GM12891 (cell line): ENCODE measurements around the gene CENPE.

Source experiments
- DNase-seq: peaks from one replicate; pipeline ENCODE4 v3.0.0; 2011; ENCODE audit warnings: low spot score; ENCODE audit not compliant: insufficient read length
- FAIRE-seq: peaks from 2 replicates; lab custom pipeline; 2011; peaks lifted over from hg19 to GRCh38; lab: Jason Lieb, UNC
- PAX5 ChIP-seq: IDR thresholded peaks from 2 replicates; pipeline ENCODE4 v1.6.1; 2011; ENCODE audit warnings: low read length, moderate library complexity, mild to moderate bottlenecking; ENCODE audit not compliant: insufficient read depth, severe bottlenecking
- POLR2A ChIP-seq: IDR thresholded peaks from 2 replicates; pipeline ENCODE4 v1.6.1; 2011; ENCODE audit warnings: low read depth, low read length, control low read depth
- POLR2AphosphoS5 ChIP-seq: IDR thresholded peaks from 2 replicates; pipeline ENCODE4 v1.6.1; 2011; ENCODE audit warnings: low read depth, low read length, control low read depth
- POU2F2 ChIP-seq: IDR thresholded peaks from 2 replicates; pipeline ENCODE4 v1.6.1; 2011; ENCODE audit warnings: low read depth, mild to moderate bottlenecking, control low read depth, low read length, moderate library complexity
- SPI1 ChIP-seq: IDR thresholded peaks from 2 replicates; pipeline ENCODE4 v1.6.1; 2011; ENCODE audit warnings: low read depth, low read length, control low read depth
- TAF1 ChIP-seq: IDR thresholded peaks from 2 replicates; pipeline ENCODE4 v1.6.1; 2011; ENCODE audit warnings: low read depth, low read length, control low read depth

Gene CENPE

DNA sequence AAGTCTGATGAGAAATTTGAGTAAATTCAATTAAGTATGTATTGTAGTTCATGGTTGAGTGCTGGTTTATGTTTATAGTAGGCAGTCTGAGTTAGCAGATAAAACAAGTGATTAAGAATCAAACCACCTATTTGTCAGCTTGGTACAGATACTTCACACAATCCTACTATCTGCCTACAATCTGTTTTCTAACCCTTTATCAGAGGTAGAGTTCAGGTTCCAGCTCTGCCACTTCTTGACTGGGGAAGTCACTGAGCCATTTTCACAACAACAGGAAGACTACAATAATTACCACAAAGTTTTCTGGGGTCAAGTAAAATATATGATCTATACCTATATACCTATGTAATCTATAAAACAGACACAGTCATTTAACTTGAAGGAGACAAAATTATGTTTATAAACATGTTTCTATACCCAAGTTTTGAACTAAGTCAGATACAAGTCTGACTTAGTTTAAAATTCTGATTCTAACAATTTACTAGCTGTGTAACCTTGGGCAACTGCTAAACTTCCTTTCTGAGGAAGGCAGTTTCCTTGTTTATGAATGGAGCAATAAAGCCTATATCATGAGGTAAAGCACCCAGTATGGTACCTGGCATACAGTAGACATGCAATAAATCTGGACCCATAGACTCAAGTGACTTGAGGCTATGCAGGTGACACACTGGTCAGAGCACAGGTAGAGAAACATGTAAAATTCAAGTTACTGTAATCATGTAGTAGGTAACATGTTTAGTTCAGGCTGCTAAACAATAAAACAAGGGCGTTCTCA lies 61.3 kb downstream of the CENPE start:
- FAIRE-seq (no peak), DNase-seq (no peak)
- TF ChIP-seq POLR2AphosphoS5 (no peak), PAX5 (no peak), POU2F2 (no peak), POLR2A (no peak), TAF1 (no peak), SPI1 (no peak)

DNA sequence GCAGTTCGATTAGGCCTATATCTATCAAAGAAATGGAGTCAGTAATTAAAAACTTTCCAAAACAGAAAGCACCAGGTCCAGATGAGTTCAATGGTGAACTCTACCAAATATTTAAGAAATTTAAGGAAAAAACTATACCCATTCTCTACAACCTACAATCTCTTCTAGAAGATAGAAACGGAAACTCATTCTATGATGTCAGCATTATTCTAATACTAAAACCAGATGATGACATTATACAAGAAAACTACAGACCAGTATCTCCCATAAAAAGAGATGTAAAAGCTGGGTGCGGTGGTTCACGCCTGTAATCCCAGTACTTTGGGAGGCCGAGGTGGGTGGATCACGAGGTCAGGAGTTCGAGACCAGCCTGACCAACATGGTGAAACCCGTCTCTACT lies 69.0 kb downstream of the CENPE start:
- TF ChIP-seq SPI1 (no peak), POLR2AphosphoS5 (no peak), TAF1 (no peak), PAX5 (no peak), POU2F2 (no peak), POLR2A (no peak)
- DNase-seq = no peak
- FAIRE-seq = no peak

DNA sequence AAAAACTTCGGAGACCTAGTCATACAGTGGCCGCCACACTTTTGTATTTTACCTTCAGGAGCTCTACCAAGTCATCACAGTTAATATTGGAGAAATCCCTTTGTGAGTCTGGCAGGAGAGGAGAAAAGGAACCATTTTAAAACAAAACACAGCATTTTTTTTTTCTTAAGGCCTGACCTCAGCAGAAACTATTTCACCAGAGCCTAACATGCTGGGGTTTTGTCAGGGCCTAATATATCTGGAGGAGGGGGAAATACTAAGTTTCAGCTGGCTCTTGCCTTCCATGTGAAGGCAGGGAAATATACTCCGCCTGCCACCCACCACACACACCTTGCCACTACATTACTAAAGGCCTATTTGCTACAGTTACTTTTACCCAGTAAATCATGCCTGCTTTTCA lies 72.0 kb downstream of the CENPE start:
- DNase-seq (no peak), FAIRE-seq (no peak)
- TF ChIP-seq POU2F2 = no peak
- TF ChIP-seq POLR2AphosphoS5 = no peak
- TF ChIP-seq TAF1 = no peak
- TF ChIP-seq POLR2A = no peak
- TF ChIP-seq SPI1 = no peak
- TF ChIP-seq PAX5 = no peak

DNA sequence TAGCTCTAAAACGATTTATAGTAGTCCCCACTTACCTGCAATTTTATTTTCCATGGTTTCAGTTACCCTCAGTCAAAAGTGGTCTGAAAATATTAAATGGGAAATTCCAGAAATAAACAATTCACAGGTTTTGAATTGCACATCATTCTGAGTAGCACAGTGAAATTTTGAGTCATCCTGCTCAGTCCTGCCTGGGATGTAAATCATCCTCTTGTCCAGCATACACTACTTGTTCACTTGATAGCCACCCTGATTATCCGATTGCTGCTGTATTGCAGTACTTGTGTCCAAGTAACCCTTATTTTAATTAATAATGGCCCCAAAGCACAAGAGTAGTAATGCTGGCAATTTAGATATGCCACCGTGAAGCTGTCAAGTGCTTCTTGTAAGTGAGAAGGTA lies 75.0 kb downstream of the CENPE start:
- TF ChIP-seq POU2F2 (no peak), POLR2AphosphoS5 (no peak), TAF1 (no peak), PAX5 (no peak), SPI1 (no peak), POLR2A (no peak)
- DNase-seq = no peak
- no peak for FAIRE-seq

DNA sequence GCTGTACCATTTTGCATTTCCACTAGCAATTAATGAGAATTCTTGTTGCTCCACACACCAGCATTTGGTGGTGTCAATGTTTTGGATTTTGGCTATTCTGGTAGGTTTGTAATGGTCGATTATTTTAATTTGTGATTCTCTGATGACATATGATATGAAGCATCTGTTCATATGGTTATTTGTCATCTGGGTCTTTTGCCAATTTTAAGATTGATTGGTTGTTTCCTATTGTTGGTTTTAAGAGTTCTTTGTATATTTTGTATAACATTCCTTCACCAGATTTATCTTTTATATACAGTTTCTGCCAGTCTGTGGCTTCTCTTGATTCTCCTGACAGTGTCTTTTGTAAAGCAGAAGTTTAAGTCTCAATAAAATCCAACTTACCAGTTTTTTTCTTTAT lies 80.0 kb downstream of the CENPE start:
- TF ChIP-seq POU2F2 = no peak
- TF ChIP-seq POLR2AphosphoS5 = no peak
- no peak for TF ChIP-seq SPI1
- no peak for TF ChIP-seq TAF1
- TF ChIP-seq POLR2A = no peak
- TF ChIP-seq PAX5 = no peak
- no peak for FAIRE-seq
- no peak for DNase-seq

DNA sequence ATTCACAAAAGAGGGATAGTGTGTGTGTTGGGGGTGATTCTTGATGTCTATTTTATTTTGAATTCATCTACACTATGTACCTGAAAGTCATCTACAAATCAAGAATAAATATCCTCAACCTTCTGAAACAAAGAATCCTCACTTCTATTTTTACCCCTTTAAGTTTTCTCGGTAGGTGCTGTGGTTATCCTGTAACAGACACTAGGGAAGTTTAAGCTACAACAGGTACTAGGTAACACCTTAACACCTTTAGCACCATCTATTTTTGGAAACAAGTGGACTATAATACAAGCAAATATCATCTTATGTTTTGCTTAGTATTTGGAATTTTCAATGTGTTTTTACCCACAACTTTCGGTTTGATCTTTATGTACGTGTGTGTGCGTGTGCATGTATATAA lies 86.5 kb downstream of the CENPE start:
- TF ChIP-seq SPI1 (no peak), POLR2AphosphoS5 (no peak), TAF1 (no peak), POLR2A (no peak), POU2F2 (no peak), PAX5 (no peak)
- DNase-seq (no peak), FAIRE-seq (peak; percentile 57)

DNA sequence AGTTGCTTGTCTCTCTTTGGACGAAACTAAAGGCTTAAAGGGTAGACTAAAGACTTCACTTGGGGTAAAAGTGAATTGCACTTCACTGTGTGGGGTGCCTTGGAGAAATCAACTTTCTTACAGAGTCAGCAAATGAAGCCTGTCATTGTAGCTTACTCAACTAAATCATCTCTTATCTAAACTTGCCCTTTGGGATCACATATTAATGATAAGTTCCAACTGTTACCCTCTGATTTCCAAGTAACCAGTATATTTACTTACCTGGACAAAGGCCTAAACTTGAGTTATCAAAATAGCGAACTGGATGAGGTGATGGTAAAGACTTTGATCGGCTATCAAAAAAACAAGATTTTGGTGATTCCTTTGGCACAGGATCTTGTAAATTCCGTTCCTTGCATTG lies 89.6 kb downstream of the CENPE start:
- TF ChIP-seq PAX5 (no peak), POU2F2 (no peak), TAF1 (no peak), POLR2AphosphoS5 (no peak), SPI1 (no peak), POLR2A (no peak)
- FAIRE-seq = no peak
- DNase-seq = no peak

DNA sequence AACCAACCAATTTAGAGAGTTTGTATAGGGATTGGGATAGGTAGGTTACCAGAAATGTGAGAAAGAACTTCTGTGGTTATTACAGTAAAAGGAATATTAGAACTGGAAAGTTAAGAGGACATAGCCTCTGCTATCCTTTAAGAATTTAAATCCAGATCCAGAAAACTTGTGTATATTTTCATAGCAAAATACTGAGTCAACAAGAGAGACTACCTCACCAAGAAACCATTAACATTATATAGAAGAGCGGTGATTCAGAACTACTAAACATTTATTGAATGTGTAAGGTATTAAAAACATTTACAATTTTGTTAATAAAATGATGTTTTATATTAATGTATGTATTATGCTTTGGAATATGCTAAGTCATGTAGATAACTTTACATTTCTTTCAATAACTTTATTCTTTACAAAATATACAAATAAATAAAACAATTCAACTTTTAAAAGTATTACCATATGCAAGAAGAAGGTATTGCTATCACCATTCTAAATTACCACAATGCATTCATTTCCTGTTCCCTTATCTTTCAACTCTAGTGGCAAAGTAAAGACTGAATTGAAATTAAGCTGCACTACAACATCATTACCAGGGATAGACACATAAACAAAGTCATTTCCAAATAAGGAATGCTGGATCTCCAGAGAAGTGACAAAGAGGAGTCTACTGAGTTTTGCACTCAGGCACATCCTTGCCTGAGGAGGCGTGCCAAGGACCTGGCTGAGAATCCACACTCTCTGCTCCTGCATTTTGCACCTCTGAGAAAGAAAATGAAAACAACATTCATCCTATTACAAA lies 92.4 kb downstream of the CENPE start:
- no peak for FAIRE-seq
- DNase-seq = no peak
- TF ChIP-seq POLR2AphosphoS5 = no peak
- TF ChIP-seq SPI1 = no peak
- no peak for TF ChIP-seq TAF1
- no peak for TF ChIP-seq POLR2A
- TF ChIP-seq POU2F2 = no peak
- no peak for TF ChIP-seq PAX5

DNA sequence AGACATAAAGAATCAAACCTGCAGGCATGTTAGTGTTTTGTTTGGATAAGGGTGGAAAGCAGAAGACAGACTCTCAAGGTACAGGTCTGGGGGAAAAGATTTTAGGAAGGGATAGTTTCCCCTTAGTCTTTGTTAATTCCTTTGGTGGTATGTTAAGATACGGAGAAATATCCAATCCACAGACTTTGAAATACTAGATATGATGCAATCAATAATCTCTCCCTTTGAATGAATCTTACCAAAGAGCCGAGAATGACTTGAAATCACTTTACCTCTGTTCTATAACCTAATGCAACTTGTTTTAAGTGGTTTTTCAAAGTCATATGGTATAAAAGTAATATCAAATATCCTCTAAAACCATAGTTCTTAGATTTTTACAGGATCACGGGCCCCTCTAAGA lies 93.3 kb downstream of the CENPE start:
- FAIRE-seq (no peak), DNase-seq (no peak)
- TF ChIP-seq PAX5 (no peak), POLR2A (no peak), POLR2AphosphoS5 (no peak), SPI1 (no peak), TAF1 (no peak), POU2F2 (no peak)

DNA sequence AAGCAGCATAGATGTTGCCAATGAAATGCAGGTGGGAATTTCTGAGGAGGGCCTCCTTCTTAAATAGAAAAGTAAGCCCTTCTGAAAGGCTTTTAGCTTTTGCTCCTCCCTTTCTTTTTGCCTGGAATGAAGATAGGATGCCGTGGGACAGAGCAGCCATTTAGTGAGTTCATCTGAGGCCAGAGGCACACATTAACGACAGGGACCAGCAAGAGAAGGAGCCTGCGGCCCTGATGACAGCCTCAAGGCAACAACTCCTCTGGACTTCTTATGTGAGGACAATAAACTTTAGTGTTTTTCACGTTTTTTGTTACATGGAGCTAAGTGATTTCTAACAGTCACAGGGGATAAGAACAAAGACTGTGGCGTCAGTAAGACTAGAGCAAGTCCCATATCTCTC lies 97.5 kb downstream of the CENPE start:
- FAIRE-seq = no peak
- DNase-seq = no peak
- TF ChIP-seq POLR2AphosphoS5 (no peak), POU2F2 (no peak)
